Ectodermal cell (in vitro differentiated cells): ENCODE results near the gene SLC38A1.

Experiments
- H3K27ac ChIP-seq: 2 replicates; pipeline ENCODE4 v1.7.0; 2013; ENCODE audit warnings: mild to moderate bottlenecking, low read depth, low read length; ENCODE audit not compliant: insufficient read depth, poor library complexity, severe bottlenecking
- H3K27me3 ChIP-seq: 2 replicates; pipeline ENCODE4 v1.7.0; 2013; ENCODE audit warnings: mild to moderate bottlenecking, low read length; ENCODE audit not compliant: insufficient read depth, control insufficient read depth, poor library complexity, severe bottlenecking
- H3K36me3 ChIP-seq: one replicate; pipeline ENCODE4 v1.7.0; 2013; ENCODE audit warnings: low read length; ENCODE audit not compliant: control insufficient read depth, insufficient read depth
- H3K4me1 ChIP-seq: one replicate; pipeline ENCODE4 v1.7.0; 2013; ENCODE audit warnings: low read length; ENCODE audit not compliant: control insufficient read depth, insufficient read depth
- H3K4me3 ChIP-seq: 2 replicates; pipeline ENCODE4 v1.7.0; 2013; ENCODE audit warnings: low read depth, low read length, control low read depth; ENCODE audit not compliant: insufficient read depth
- H3K9me3 ChIP-seq: 2 replicates; pipeline ENCODE4 v1.7.0; 2013; ENCODE audit warnings: mild to moderate bottlenecking, low read length, moderate library complexity; ENCODE audit not compliant: control insufficient read depth
- WGBS, 2 experiments: methylation state at CpG; one replicate each; pipeline ENCODE4 v1.1.7; 2013; ENCODE audit warnings: missing lambda C conversion rate in 2 of 2; 5-methylcytosine and 5-hydroxymethylcytosine counted together

Gene SLC38A1

GRCh38 chr12:46186088-46186487 is 82.8 kb downstream of the SLC38A1 start:
- H3K4me1 ChIP-seq, result no peaks in the 10 kb centered on the region
- H3K9me3 ChIP-seq, result no peaks in the 10 kb centered on the region
- peaks cover 13% of the 10 kb centered on the region for H3K36me3 ChIP-seq
- H3K27me3 ChIP-seq, result no peaks in the 10 kb centered on the region
- WGBS, 2 experiments, result 100% methylated on average over 3 of the region's 3 CpGs; no CpG with 5 or more reads in 1 of the 2 experiments
- H3K4me3 ChIP-seq, result no peak overlapping the region
- no peak overlapping the region for H3K27ac ChIP-seq

- Histone ChIP-seq H3K27ac (no peak overlapping the region), H3K4me3 (no peak overlapping the region), H3K9me3 (no peaks in the 10 kb centered on the region), H3K36me3 (peaks cover 13% of the 10 kb centered on the region), H3K27me3 (no peaks in the 10 kb centered on the region), H3K4me1 (no peaks in the 10 kb centered on the region)
- WGBS, 2 experiments, result 96% methylated on average over 3 of the region's 3 CpGs
Measured at GRCh38 chr12:46185686-46186085, 83.2 kb downstream of the SLC38A1 start.

- Histone ChIP-seq H3K9me3 (no peaks in the 10 kb centered on the region), H3K4me3 (no peak overlapping the region), H3K27me3 (no peaks in the 10 kb centered on the region), H3K36me3 (peaks cover 13% of the 10 kb centered on the region), H3K27ac (no peak overlapping the region), H3K4me1 (no peaks in the 10 kb centered on the region)
- 93 to 94% methylated on average over 13 of the region's 13 CpGs for WGBS, 2 experiments
Measured at GRCh38 chr12:46184798-46185595, 83.8 kb downstream of the SLC38A1 start.

- Histone ChIP-seq H3K36me3 (peaks cover 7% of the 10 kb centered on the region), H3K27me3 (no peaks in the 10 kb centered on the region), H3K27ac (no peak overlapping the region), H3K4me3 (no peak overlapping the region), H3K9me3 (no peaks in the 10 kb centered on the region), H3K4me1 (no peaks in the 10 kb centered on the region)
- 93 to 100% methylated on average over 2 of the region's 2 CpGs for WGBS, 2 experiments
Measured at GRCh38 chr12:46183112-46183511, 85.7 kb downstream of the SLC38A1 start.

GRCh38 chr12:46181465-46181864 is 87.4 kb downstream of the SLC38A1 start:
- H3K27me3 ChIP-seq, result no peaks in the 10 kb centered on the region
- no peaks in the 10 kb centered on the region for H3K4me1 ChIP-seq

GRCh38 chr12:46179693-46180452 is 89.0 kb downstream of the SLC38A1 start:
- Histone ChIP-seq H3K36me3 (no peaks in the 10 kb centered on the region), H3K4me3 (no peak overlapping the region), H3K27me3 (no peaks in the 10 kb centered on the region), H3K9me3 (no peaks in the 10 kb centered on the region), H3K4me1 (no peaks in the 10 kb centered on the region), H3K27ac (no peak overlapping the region)
- WGBS, 2 experiments, result 90 to 95% methylated on average over 7 of the region's 7 CpGs

More at GRCh38 chr12:46181465-46181864, 87.4 kb downstream of the SLC38A1 start:
- WGBS, 2 experiments, result 74 to 75% methylated on average over 1 of the region's 1 CpG
- Histone ChIP-seq H3K27ac (no peak overlapping the region), H3K36me3 (no peaks in the 10 kb centered on the region), H3K9me3 (no peaks in the 10 kb centered on the region), H3K4me3 (no peak overlapping the region)

GRCh38 chr12:46177837-46178608 is 90.8 kb downstream of the SLC38A1 start:
- Histone ChIP-seq H3K36me3 (no peaks in the 10 kb centered on the region), H3K4me1 (no peaks in the 10 kb centered on the region), H3K9me3 (no peaks in the 10 kb centered on the region), H3K27me3 (no peaks in the 10 kb centered on the region), H3K4me3 (no peak overlapping the region), H3K27ac (no peak overlapping the region)
- WGBS, 2 experiments, result 67 to 76% methylated on average over 5 of the region's 5 CpGs

GRCh38 chr12:46177025-46177424 is 91.8 kb downstream of the SLC38A1 start:
- H3K36me3 ChIP-seq, result no peaks in the 10 kb centered on the region
- no peak overlapping the region for H3K27ac ChIP-seq
- 95 to 98% methylated on average over 3 of the region's 3 CpGs for WGBS, 2 experiments
- no peaks in the 10 kb centered on the region for H3K27me3 ChIP-seq
- H3K4me1 ChIP-seq, result no peaks in the 10 kb centered on the region
- no peaks in the 10 kb centered on the region for H3K9me3 ChIP-seq
- H3K4me3 ChIP-seq, result no peak overlapping the region

- H3K27ac ChIP-seq, result no peak overlapping the region
- H3K4me1 ChIP-seq, result no peaks in the 10 kb centered on the region
- H3K36me3 ChIP-seq, result no peaks in the 10 kb centered on the region
- H3K4me3 ChIP-seq, result no peak overlapping the region
- no peaks in the 10 kb centered on the region for H3K9me3 ChIP-seq
- WGBS, 2 experiments, result 89 to 90% methylated on average over 8 of the region's 8 CpGs
- H3K27me3 ChIP-seq, result no peaks in the 10 kb centered on the region
Measured at GRCh38 chr12:46174919-46175318, 93.9 kb downstream of the SLC38A1 start.
